Measurements from ENCODE around the gene SF3A1.

The SF3A1 gene

GRCh38 chr22:30296833-30297232 is 59.9 kb downstream of the SF3A1 start:
- no peak for DNase-seq (ENCODE audit: extremely low spot score)
- POLR2A ChIA-PET = no interaction called here
- no peak for TF ChIP-seq LEF1 (IDR thresholded peaks at IDR 0.05; ENCODE audit: borderline replicate concordance)
- TF ChIP-seq L3MBTL2 (conservative IDR thresholded peaks at IDR 0.05) = no peak
- no peak for TF ChIP-seq TARDBP (IDR thresholded peaks at IDR 0.05)
- TF ChIP-seq ZNF384 (IDR thresholded peaks at IDR 0.05) = no peak
- TF ChIP-seq BHLHE40 (IDR thresholded peaks at IDR 0.05; ENCODE audit: borderline replicate concordance) = no peak
- no peak for TF ChIP-seq CTBP1 (IDR thresholded peaks at IDR 0.05; ENCODE audit: borderline replicate concordance)
- TF ChIP-seq ARNT (IDR thresholded peaks at IDR 0.05) = no peak
- no peak for TF ChIP-seq FOXA1 (IDR thresholded peaks at IDR 0.05)
- TF ChIP-seq NFRKB (IDR thresholded peaks at IDR 0.05) = no peak
- TF ChIP-seq PKNOX1 (IDR thresholded peaks at IDR 0.05) = no peak
- TF ChIP-seq FOXM1 (IDR thresholded peaks at IDR 0.05; ENCODE audit: borderline replicate concordance) = no peak
- CTCF ChIA-PET = interaction anchor here (0.9 kb wide), 1 partner anchor 9 kb away, joined by 4 read pairs; no protein-coding TSS in a partner anchor

GRCh38 chr22:30296324-30296723 is 60.4 kb downstream of the SF3A1 start:
- TF ChIP-seq PKNOX1 (IDR thresholded peaks at IDR 0.05) (no peak), ZNF384 (IDR thresholded peaks at IDR 0.05) (no peak), FOXM1 (IDR thresholded peaks at IDR 0.05; ENCODE audit: borderline replicate concordance) (no peak), FOXK2 (IDR thresholded peaks at IDR 0.05) (no peak), TARDBP (IDR thresholded peaks at IDR 0.05) (no peak), L3MBTL2 (conservative IDR thresholded peaks at IDR 0.05) (no peak), NFRKB (IDR thresholded peaks at IDR 0.05) (no peak), HDGF (IDR thresholded peaks at IDR 0.05; ENCODE audit: borderline replicate concordance) (no peak), SP1 (IDR thresholded peaks at IDR 0.05) (no peak), CTBP1 (IDR thresholded peaks at IDR 0.05; ENCODE audit: borderline replicate concordance) (no peak), LEF1 (IDR thresholded peaks at IDR 0.05; ENCODE audit: borderline replicate concordance) (no peak), BHLHE40 (IDR thresholded peaks at IDR 0.05; ENCODE audit: borderline replicate concordance) (no peak), FOXA1 (IDR thresholded peaks at IDR 0.05) (no peak)
- ChIA-PET POLR2A (no interaction called here), CTCF (interaction anchor here (0.9 kb wide), 1 partner anchor 8 kb away, joined by 4 read pairs; no protein-coding TSS in a partner anchor)
- DNase-seq (ENCODE audit: extremely low spot score) = no peak

GRCh38 chr22:30295576-30295975 is 61.1 kb downstream of the SF3A1 start:
- no peak for TF ChIP-seq HDGF (IDR thresholded peaks at IDR 0.05; ENCODE audit: borderline replicate concordance)
- no peak for TF ChIP-seq PKNOX1 (IDR thresholded peaks at IDR 0.05)
- no peak for TF ChIP-seq L3MBTL2 (conservative IDR thresholded peaks at IDR 0.05)
- TF ChIP-seq SUZ12 (IDR thresholded peaks at IDR 0.05) = no peak
- TF ChIP-seq FOXA1 (IDR thresholded peaks at IDR 0.05) = no peak
- no peak for TF ChIP-seq FOXM1 (IDR thresholded peaks at IDR 0.05; ENCODE audit: borderline replicate concordance)
- TF ChIP-seq TARDBP (IDR thresholded peaks at IDR 0.05) = no peak
- TF ChIP-seq ELF4 (IDR thresholded peaks at IDR 0.05) = no peak
- TF ChIP-seq NFRKB (IDR thresholded peaks at IDR 0.05) = no peak
- TF ChIP-seq LEF1 (IDR thresholded peaks at IDR 0.05; ENCODE audit: borderline replicate concordance) = no peak
- TF ChIP-seq SP1 (IDR thresholded peaks at IDR 0.05) = no peak
- no peak for TF ChIP-seq FOXK2 (IDR thresholded peaks at IDR 0.05)
- TF ChIP-seq ARNT (IDR thresholded peaks at IDR 0.05) = no peak
- no peak for TF ChIP-seq CTBP1 (IDR thresholded peaks at IDR 0.05; ENCODE audit: borderline replicate concordance)
- no peak for TF ChIP-seq BHLHE40 (IDR thresholded peaks at IDR 0.05; ENCODE audit: borderline replicate concordance)
- TF ChIP-seq ZNF384 (IDR thresholded peaks at IDR 0.05) = no peak
- no peak for DNase-seq (ENCODE audit: extremely low spot score)
- ChIA-PET CTCF (no interaction called here), POLR2A (no interaction called here)

DNA sequence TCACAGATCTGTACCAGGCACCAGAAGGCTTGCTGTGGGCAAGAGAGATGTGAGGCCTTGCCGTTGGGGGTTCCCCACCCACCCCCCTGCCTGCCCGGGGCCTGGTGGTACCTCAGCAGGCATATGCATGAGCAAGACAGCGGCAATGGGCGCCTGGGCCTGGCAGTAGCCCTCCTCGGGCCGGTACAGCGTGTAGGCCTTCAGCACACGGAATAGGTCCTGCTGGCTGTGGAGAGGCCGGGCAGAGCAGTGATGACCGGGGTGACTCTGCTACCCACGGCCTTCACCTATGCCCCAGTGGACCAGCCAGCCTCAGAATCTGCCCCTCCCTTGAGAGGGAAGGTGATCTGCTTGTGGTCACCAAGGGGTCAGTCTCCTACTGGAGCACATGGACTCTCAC is 61.9 kb downstream of the SF3A1 start:
- POLR2A ChIA-PET = interaction anchor here (1.2 kb wide), 1 partner anchor 32 kb away, joined by 4 read pairs; the partner anchor contains the start of gene TBC1D10A
- no peak for TF ChIP-seq FOXA1 (IDR thresholded peaks at IDR 0.05)
- TF ChIP-seq FOXK2 (IDR thresholded peaks at IDR 0.05) = no peak
- no peak for TF ChIP-seq ELF4 (IDR thresholded peaks at IDR 0.05)
- no peak for TF ChIP-seq SUZ12 (IDR thresholded peaks at IDR 0.05)
- no peak for TF ChIP-seq L3MBTL2 (conservative IDR thresholded peaks at IDR 0.05)
- TF ChIP-seq HDGF (IDR thresholded peaks at IDR 0.05; ENCODE audit: borderline replicate concordance) = no peak
- TF ChIP-seq NFRKB (IDR thresholded peaks at IDR 0.05) = no peak
- TF ChIP-seq SP1 (IDR thresholded peaks at IDR 0.05) = no peak
- TF ChIP-seq CTBP1 (IDR thresholded peaks at IDR 0.05; ENCODE audit: borderline replicate concordance) = no peak
- TF ChIP-seq ARNT (IDR thresholded peaks at IDR 0.05) = no peak
- TF ChIP-seq TARDBP (IDR thresholded peaks at IDR 0.05) = no peak
- no peak for TF ChIP-seq LEF1 (IDR thresholded peaks at IDR 0.05; ENCODE audit: borderline replicate concordance)
- TF ChIP-seq ZNF384 (IDR thresholded peaks at IDR 0.05) = no peak
- CTCF ChIA-PET = no interaction called here
- DNase-seq (ENCODE audit: extremely low spot score) = no peak

DNA sequence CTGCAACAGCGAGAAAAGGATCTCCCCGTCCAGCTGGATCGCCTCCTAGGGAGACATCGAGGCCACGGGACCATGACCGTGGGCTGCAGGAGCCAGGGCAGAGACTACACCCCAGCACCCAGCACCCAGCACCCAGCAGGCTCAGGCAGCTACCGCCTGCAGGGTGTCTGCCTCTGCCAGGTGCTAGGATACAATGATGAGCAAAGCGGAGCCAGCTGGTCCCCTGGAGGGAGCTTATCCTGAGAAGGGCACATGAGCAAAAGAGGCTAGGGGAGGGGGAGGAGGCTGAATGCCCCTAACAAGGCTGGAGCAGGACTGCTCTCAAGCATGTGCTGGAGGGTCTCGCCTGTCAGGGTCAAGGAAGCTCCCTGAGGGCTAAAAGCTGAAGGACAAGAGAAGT is 62.6 kb downstream of the SF3A1 start:
- POLR2A ChIA-PET = interaction anchor here (1.2 kb wide), 1 partner anchor 33 kb away, joined by 4 read pairs; the partner anchor contains the start of gene TBC1D10A
- CTCF ChIA-PET = no interaction called here

GRCh38 chr22:30293026-30293425 is 63.7 kb downstream of the SF3A1 start:
- POLR2A ChIA-PET = no interaction called here
- TF ChIP-seq FOXA1 (IDR thresholded peaks at IDR 0.05) (no peak), ELF4 (IDR thresholded peaks at IDR 0.05) (no peak), NFRKB (IDR thresholded peaks at IDR 0.05) (no peak), LEF1 (IDR thresholded peaks at IDR 0.05; ENCODE audit: borderline replicate concordance) (no peak), PKNOX1 (IDR thresholded peaks at IDR 0.05) (no peak)
- DNase-seq (ENCODE audit: extremely low spot score) = no peak
- CTCF ChIA-PET = no interaction called here

More for the DNA sequence above, 62.6 kb downstream of the SF3A1 start:
- TF ChIP-seq BHLHE40 (IDR thresholded peaks at IDR 0.05; ENCODE audit: borderline replicate concordance) (no peak), TARDBP (IDR thresholded peaks at IDR 0.05) (no peak), LEF1 (IDR thresholded peaks at IDR 0.05; ENCODE audit: borderline replicate concordance) (no peak)
- DNase-seq (ENCODE audit: extremely low spot score) = no peak
